Endothelial cell of umbilical vein (primary cell): ENCODE results near the gene PIGV.

Experiments
- EZH2 ChIP-seq: IDR thresholded peaks from 2 replicates; pipeline ENCODE4 v1.6.1; 2012; ENCODE audit warnings: borderline replicate concordance, low read depth, mild to moderate bottlenecking, moderate library complexity, low read length, inconsistent platforms; ENCODE audit not compliant: severe bottlenecking
- FOS ChIP-seq: IDR thresholded peaks from 2 replicates; pipeline ENCODE4 v1.6.1; 2011; ENCODE audit warnings: mild to moderate bottlenecking, low read length, moderate library complexity, borderline replicate concordance; ENCODE audit not compliant: insufficient read depth
- GATA2 ChIP-seq: IDR thresholded peaks from 2 replicates; pipeline ENCODE4 v1.7.0; 2011; ENCODE audit warnings: low read depth, mild to moderate bottlenecking, moderate library complexity, mixed read lengths, low read length; ENCODE audit not compliant: insufficient read length, insufficient read depth
- MYC ChIP-seq: IDR thresholded peaks from one replicate; pipeline ENCODE4 v1.6.1; 2011; ENCODE audit warnings: mild to moderate bottlenecking, low read depth, low read length
- POLR2A ChIP-seq: IDR thresholded peaks from 2 replicates; pipeline ENCODE4 v1.6.1; 2012; ENCODE audit warnings: low read depth, mild to moderate bottlenecking, control low read depth, low read length
- POLR2AphosphoS5 ChIP-seq: IDR thresholded peaks from 2 replicates; pipeline ENCODE4 v1.6.1; 2012; ENCODE audit warnings: low read depth, mild to moderate bottlenecking, control low read depth, low read length, moderate library complexity; ENCODE audit not compliant: insufficient read depth
- TF ChIP-seq, protein P1 (sequence below), 2 donors: IDR thresholded peaks; 1 replicate in 1 of 2; 2 replicates in 1 of 2; pipeline ENCODE4 v1.5.1; 2011; ENCODE audit warnings: low read length in 2 of 2, mild to moderate bottlenecking in 2 of 2, moderate library complexity in 2 of 2, control low read depth in 1 of 2, inconsistent platforms in 1 of 2, low read depth in 1 of 2; ENCODE audit not compliant: insufficient read depth in 1 of 2; ENCODE audit errors: extremely low read depth in 1 of 2
- TF ChIP-seq, protein P2 (sequence below): IDR thresholded peaks from 2 replicates; pipeline ENCODE4 v1.6.1; 2011; ENCODE audit not compliant: insufficient read depth, insufficient read length

DNA sequence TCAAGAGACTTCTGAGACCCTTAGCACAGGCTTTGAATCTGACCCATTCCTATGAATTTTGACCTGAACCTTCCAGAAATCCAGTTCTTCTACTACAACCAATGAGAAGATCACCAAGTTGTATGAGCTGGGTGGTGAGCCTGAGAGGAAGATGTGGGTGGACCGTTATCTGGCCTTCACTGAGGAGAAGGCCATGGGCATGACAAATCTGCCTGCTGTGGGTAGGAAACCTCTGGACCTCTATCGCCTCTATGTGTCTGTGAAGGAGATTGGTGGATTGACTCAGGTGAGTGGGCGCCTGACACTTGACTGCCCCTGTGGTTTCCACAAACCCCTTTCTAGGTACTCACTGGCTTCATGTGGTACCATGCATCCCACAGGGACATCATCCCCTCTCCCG, 20.0 kb upstream of the PIGV start:
- TF ChIP-seq, protein P1, sequence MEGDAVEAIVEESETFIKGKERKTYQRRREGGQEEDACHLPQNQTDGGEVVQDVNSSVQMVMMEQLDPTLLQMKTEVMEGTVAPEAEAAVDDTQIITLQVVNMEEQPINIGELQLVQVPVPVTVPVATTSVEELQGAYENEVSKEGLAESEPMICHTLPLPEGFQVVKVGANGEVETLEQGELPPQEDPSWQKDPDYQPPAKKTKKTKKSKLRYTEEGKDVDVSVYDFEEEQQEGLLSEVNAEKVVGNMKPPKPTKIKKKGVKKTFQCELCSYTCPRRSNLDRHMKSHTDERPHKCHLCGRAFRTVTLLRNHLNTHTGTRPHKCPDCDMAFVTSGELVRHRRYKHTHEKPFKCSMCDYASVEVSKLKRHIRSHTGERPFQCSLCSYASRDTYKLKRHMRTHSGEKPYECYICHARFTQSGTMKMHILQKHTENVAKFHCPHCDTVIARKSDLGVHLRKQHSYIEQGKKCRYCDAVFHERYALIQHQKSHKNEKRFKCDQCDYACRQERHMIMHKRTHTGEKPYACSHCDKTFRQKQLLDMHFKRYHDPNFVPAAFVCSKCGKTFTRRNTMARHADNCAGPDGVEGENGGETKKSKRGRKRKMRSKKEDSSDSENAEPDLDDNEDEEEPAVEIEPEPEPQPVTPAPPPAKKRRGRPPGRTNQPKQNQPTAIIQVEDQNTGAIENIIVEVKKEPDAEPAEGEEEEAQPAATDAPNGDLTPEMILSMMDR (IDR thresholded peaks at IDR 0.05; ENCODE audit: extremely low read depth in 1 of 2, insufficient read depth in 1 of 2, low read depth in 1 of 2, low read length in 2 of 2), result no peak
- TF ChIP-seq POLR2AphosphoS5 (no peak), POLR2A (no peak), GATA2 (no peak), EZH2 (no peak), FOS (no peak), MYC (no peak)
- TF ChIP-seq, protein P2, sequence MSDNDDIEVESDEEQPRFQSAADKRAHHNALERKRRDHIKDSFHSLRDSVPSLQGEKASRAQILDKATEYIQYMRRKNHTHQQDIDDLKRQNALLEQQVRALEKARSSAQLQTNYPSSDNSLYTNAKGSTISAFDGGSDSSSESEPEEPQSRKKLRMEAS, result no peak
